T47D (cell line): ENCODE data around the gene BTRC.

Experiments
- DNase-seq, 2 experiments: peaks; one replicate each; pipeline versions ENCODE4 v3.0.0 to v3.0.0-alpha.2; 2011 to 2012; ENCODE audit warnings: low read depth in 1 of 2, low spot score in 1 of 2
- JUND ChIP-seq: IDR thresholded peaks from 2 replicates; pipeline ENCODE4 v1.6.1; 2012; ENCODE audit warnings: low read depth
- in situ Hi-C: cut with HindIII; loops from 2 replicates; pipeline ENCODE4 v1.10.0; 2016; ENCODE audit warnings: low sequenced_read_pairs, low pct_unique_long_range_greater_than_20kb

Gene BTRC

GRCh38 chr10:101464082-101464481 lies 110.1 kb downstream of the BTRC start:
- in situ Hi-C loops, result no loop called here
- no peak for DNase-seq
- TF ChIP-seq JUND, result no peak

GRCh38 chr10:101464599-101464998 lies 110.6 kb downstream of the BTRC start:
- no peak for TF ChIP-seq JUND
- in situ Hi-C loops, result no loop called here
- DNase-seq, result no peak

GRCh38 chr10:101466016-101466912 lies 112.3 kb downstream of the BTRC start:
- in situ Hi-C loops, result no loop called here
- no peak for TF ChIP-seq JUND
- no peak for DNase-seq

GRCh38 chr10:101467286-101467770 lies 113.4 kb downstream of the BTRC start:
- in situ Hi-C loops, result no loop called here
- peak; percentile 65 to 83 for DNase-seq
- no peak for TF ChIP-seq JUND

- TF ChIP-seq JUND, result no peak
- in situ Hi-C loops, result no loop called here
- no peak for DNase-seq
Observed at GRCh38 chr10:101468159-101468558, 114.2 kb downstream of the BTRC start.

- no peak for DNase-seq
- no peak for TF ChIP-seq JUND
- in situ Hi-C loops, result no loop called here
Observed at GRCh38 chr10:101476383-101476782, 122.4 kb downstream of the BTRC start.

GRCh38 chr10:101478956-101479355 lies 125.0 kb downstream of the BTRC start:
- in situ Hi-C loops, result no loop called here
- DNase-seq, result no peak
- TF ChIP-seq JUND, result no peak

GRCh38 chr10:101481256-101481655 lies 127.3 kb downstream of the BTRC start:
- TF ChIP-seq JUND, result no peak
- in situ Hi-C loops, result no loop called here
- DNase-seq, result no peak

GRCh38 chr10:101482568-101482967 lies 128.6 kb downstream of the BTRC start:
- TF ChIP-seq JUND, result no peak
- in situ Hi-C loops, result no loop called here

GRCh38 chr10:101484175-101484745 lies 130.3 kb downstream of the BTRC start:
- TF ChIP-seq JUND, result no peak
- in situ Hi-C loops, result no loop called here

More at GRCh38 chr10:101482568-101482967, 128.6 kb downstream of the BTRC start:
- no peak for DNase-seq

GRCh38 chr10:101485207-101485606 lies 131.2 kb downstream of the BTRC start:
- no peak for TF ChIP-seq JUND
- in situ Hi-C loops, result no loop called here
- no peak for DNase-seq

More at GRCh38 chr10:101484175-101484745, 130.3 kb downstream of the BTRC start:
- no peak for DNase-seq

GRCh38 chr10:101485681-101486554 lies 132.0 kb downstream of the BTRC start:
- in situ Hi-C loops, result no loop called here
- no peak for DNase-seq
- TF ChIP-seq JUND, result no peak
